ENCODE results near the gene ROCK2. TPM values are rescaled to one million over a fixed set of nuclear protein-coding genes. Genes with fewer than 3 reads are reported as not detected.

Gene ROCK2
- total RNA-seq, 1 donor from 2014 or later, result 36.1 TPM

- peaks cover 29% of the 10 kb centered on the region for H3K9me3 Mint-ChIP-seq
- no peak for DNase-seq (ENCODE audit: low spot score)
- H3K79me2 ChIP-seq (ENCODE audit: low read depth), result peaks cover 79% of the 10 kb centered on the region
- no peak overlapping the region for H3K4me3 ChIP-seq
- no peak overlapping the region for H3K4me2 ChIP-seq
- no peaks in the 10 kb centered on the region for H3K4me1 Mint-ChIP-seq
- H3K4me1 ChIP-seq, result peaks cover 8% of the 10 kb centered on the region
- peaks cover 31% of the 10 kb centered on the region for H3K36me3 Mint-ChIP-seq
- H4K20me1 ChIP-seq (ENCODE audit: low read depth), result peaks cover 40% of the 10 kb centered on the region
- no peaks in the 10 kb centered on the region for H3K27me3 Mint-ChIP-seq (ENCODE audit: insufficient read depth, low read depth)
- H2AFZ ChIP-seq (replicated peaks), result no peak overlapping the region
- H3K36me3 ChIP-seq, result no peaks in the 10 kb centered on the region
- no peaks in the 10 kb centered on the region for H3K9me3 ChIP-seq (ENCODE audit: low read depth)
- H3K9ac ChIP-seq, result no peak overlapping the region
- peaks cover 4% of the 10 kb centered on the region for H3F3A ChIP-seq (ENCODE audit: low read depth)
- TF ChIP-seq EZH2phosphoT487 (IDR thresholded peaks at IDR 0.05) (no peak), CTCF (IDR thresholded peaks at IDR 0.05) (no peak), EZH2 (IDR thresholded peaks at IDR 0.05) (no peak)
- H3K27me3 ChIP-seq, result no peaks in the 10 kb centered on the region
- no peak overlapping the region for H3K27ac Mint-ChIP-seq
- H3K27ac ChIP-seq, result no peak overlapping the region
- H3K4me3 Mint-ChIP-seq, result no peak overlapping the region
Observed at GRCh38 chr2:11321847-11322246, 22.6 kb downstream of the ROCK2 start.

- Histone ChIP-seq H3K9ac (no peak overlapping the region), H4K20me1 (ENCODE audit: low read depth) (peaks cover 40% of the 10 kb centered on the region), H2AFZ (replicated peaks) (no peak overlapping the region), H3K79me2 (ENCODE audit: low read depth) (peaks cover 79% of the 10 kb centered on the region), H3K27me3 (no peaks in the 10 kb centered on the region), H3K36me3 (peaks cover 3% of the 10 kb centered on the region), H3K4me3 (no peak overlapping the region), H3F3A (ENCODE audit: low read depth) (peaks cover 12% of the 10 kb centered on the region), H3K9me3 (ENCODE audit: low read depth) (no peaks in the 10 kb centered on the region), H3K4me1 (no peaks in the 10 kb centered on the region), H3K4me2 (no peak overlapping the region), H3K27ac (no peak overlapping the region)
- Mint-ChIP-seq H3K4me3 (no peak overlapping the region), H3K36me3 (peaks cover 31% of the 10 kb centered on the region), H3K9me3 (peaks cover 29% of the 10 kb centered on the region), H3K4me1 (no peaks in the 10 kb centered on the region), H3K27me3 (ENCODE audit: insufficient read depth, low read depth) (no peaks in the 10 kb centered on the region), H3K27ac (peak overlapping the region; percentile 33)
- no peak for DNase-seq (ENCODE audit: low spot score)
- no peak for TF ChIP-seq EZH2phosphoT487 (IDR thresholded peaks at IDR 0.05)
- TF ChIP-seq CTCF (IDR thresholded peaks at IDR 0.05), result peak; percentile 15
Observed at GRCh38 chr2:11320698-11321492, 23.5 kb downstream of the ROCK2 start.

GRCh38 chr2:11319939-11320338, 24.5 kb downstream of the ROCK2 start:
- H3K4me3 ChIP-seq, result no peak overlapping the region
- no peak overlapping the region for H2AFZ ChIP-seq (replicated peaks)
- Mint-ChIP-seq H3K4me1 (no peaks in the 10 kb centered on the region), H3K27me3 (ENCODE audit: insufficient read depth, low read depth) (no peaks in the 10 kb centered on the region), H3K9me3 (peaks cover 29% of the 10 kb centered on the region), H3K27ac (no peak overlapping the region), H3K4me3 (no peak overlapping the region), H3K36me3 (peaks cover 31% of the 10 kb centered on the region)
- H3K4me2 ChIP-seq, result no peak overlapping the region
- peaks cover 3% of the 10 kb centered on the region for H3K36me3 ChIP-seq
- H4K20me1 ChIP-seq (ENCODE audit: low read depth), result peaks cover 37% of the 10 kb centered on the region
- H3K9ac ChIP-seq, result no peak overlapping the region
- peaks cover 14% of the 10 kb centered on the region for H3F3A ChIP-seq (ENCODE audit: low read depth)
- H3K27me3 ChIP-seq, result no peaks in the 10 kb centered on the region
- DNase-seq (ENCODE audit: low spot score), result no peak
- H3K9me3 ChIP-seq (ENCODE audit: low read depth), result no peaks in the 10 kb centered on the region
- no peak for TF ChIP-seq EZH2 (IDR thresholded peaks at IDR 0.05)
- no peak for TF ChIP-seq CTCF (IDR thresholded peaks at IDR 0.05)
- TF ChIP-seq EZH2phosphoT487 (IDR thresholded peaks at IDR 0.05), result no peak
- H3K27ac ChIP-seq, result no peak overlapping the region
- peaks cover 79% of the 10 kb centered on the region for H3K79me2 ChIP-seq (ENCODE audit: low read depth)
- H3K4me1 ChIP-seq, result no peaks in the 10 kb centered on the region

Data from neural progenitor cell (in vitro differentiated cells).